ENCODE results near the gene SBF2.

DNA sequence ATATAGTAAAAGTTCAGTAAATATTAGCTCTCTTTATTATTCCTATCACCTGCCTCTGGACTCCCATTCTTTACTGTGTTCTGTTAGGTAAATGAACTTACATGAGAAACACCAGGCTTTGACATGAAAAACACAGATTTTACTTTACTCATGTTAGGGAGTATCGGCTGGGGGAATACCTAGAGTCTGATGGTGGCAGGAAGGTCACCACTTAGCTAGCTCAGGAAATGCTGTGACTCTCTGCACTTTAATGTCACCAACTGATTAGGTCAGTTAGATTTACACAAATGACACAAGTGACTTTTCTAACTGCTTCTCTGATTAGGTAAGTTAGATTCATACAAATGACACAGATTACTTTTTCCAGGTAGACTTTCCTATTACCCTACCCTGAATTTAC, 405.1 kb downstream of the SBF2 start:
- TF ChIP-seq, protein P1, sequence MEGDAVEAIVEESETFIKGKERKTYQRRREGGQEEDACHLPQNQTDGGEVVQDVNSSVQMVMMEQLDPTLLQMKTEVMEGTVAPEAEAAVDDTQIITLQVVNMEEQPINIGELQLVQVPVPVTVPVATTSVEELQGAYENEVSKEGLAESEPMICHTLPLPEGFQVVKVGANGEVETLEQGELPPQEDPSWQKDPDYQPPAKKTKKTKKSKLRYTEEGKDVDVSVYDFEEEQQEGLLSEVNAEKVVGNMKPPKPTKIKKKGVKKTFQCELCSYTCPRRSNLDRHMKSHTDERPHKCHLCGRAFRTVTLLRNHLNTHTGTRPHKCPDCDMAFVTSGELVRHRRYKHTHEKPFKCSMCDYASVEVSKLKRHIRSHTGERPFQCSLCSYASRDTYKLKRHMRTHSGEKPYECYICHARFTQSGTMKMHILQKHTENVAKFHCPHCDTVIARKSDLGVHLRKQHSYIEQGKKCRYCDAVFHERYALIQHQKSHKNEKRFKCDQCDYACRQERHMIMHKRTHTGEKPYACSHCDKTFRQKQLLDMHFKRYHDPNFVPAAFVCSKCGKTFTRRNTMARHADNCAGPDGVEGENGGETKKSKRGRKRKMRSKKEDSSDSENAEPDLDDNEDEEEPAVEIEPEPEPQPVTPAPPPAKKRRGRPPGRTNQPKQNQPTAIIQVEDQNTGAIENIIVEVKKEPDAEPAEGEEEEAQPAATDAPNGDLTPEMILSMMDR (IDR thresholded peaks at IDR 0.05; ENCODE audit: low read depth, low read length, poor library complexity, severe bottlenecking) = no peak
- TF ChIP-seq EZH2phosphoT487 (IDR thresholded peaks at IDR 0.05; ENCODE audit: borderline replicate concordance, low read length) = no peak
